Measurements from ENCODE around the gene MYO1H. TPM values are rescaled to one million over a fixed set of nuclear protein-coding genes. Genes with fewer than 3 reads are reported as not detected.
"Not testable (repeated sequence)": the region's sequence is repeated elsewhere in the genome, so short reads cannot be mapped to it uniquely, and the experiment has no call there.

The MYO1H gene
- total and polyA plus RNA-seq, 2 donors = not detected

DNA sequence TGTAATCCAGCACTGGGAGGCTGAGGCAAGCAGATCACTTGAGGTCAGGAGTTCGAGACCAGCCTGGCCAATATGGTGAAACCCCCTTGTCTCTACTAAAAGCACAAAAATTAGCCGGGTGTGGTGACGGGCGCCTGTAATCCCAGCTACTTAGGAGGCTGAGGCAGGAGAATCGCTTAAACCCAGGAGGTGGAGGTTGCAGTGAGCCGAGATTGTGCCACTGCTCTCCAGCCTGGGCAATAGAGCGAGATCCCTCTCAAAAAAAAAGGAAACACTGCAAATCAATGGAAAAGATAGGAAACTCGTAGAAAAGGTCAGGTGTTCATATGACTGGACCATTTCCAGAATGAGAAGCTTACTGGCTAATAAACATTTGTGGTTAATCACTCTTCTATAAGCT lies 26.4 kb upstream of the MYO1H start:
- H3K36me3 ChIP-seq (ENCODE audit: insufficient read depth); H3K27ac ChIP-seq (ENCODE audit: low read depth); H3K4me1 ChIP-seq (ENCODE audit: insufficient read depth); H3K4me3 ChIP-seq (ENCODE audit: low read depth, low read length); DNase-seq (ENCODE audit: extremely low spot score): not testable (repeated sequence)
- WGBS = 88% methylated on average over 8 of the region's 8 CpGs

- H3K36me3 ChIP-seq (ENCODE audit: insufficient read depth) = no peaks in the 10 kb centered on the region
- no peak overlapping the region for H3K4me3 ChIP-seq (ENCODE audit: low read depth, low read length)
- H3K4me1 ChIP-seq (ENCODE audit: insufficient read depth) = no peaks in the 10 kb centered on the region
- H3K27ac ChIP-seq (ENCODE audit: low read depth) = no peak overlapping the region
- 82% methylated on average over 3 of the region's 3 CpGs for WGBS
- no peak for DNase-seq (ENCODE audit: extremely low spot score)
These were observed 18.7 kb upstream of the MYO1H start for GRCh38 chr12:109329003-109329402.

DNA sequence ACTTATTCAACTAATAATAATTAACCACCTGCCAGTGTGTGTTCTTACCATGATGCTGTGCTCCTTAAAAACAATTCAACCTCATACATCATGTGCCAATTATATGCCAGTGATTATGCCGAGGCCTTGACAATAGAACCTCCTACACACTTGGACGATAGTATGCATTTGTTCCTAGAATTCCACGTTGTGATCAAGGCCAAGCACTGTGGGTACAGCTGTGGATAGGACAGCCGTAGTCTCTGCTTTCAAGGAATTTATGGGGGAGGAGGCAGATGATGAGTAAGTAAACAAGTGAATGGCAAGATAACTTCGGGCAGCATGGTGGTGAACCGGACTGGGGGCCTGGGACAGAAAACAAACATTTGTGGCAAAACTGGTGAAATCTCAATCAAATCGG lies 18.0 kb upstream of the MYO1H start:
- no peaks in the 10 kb centered on the region for H3K4me1 ChIP-seq (ENCODE audit: insufficient read depth)
- no peak for DNase-seq (ENCODE audit: extremely low spot score)
- 73% methylated on average over 7 of the region's 7 CpGs for WGBS

GRCh38 chr12:109330282-109331230 lies 17.1 kb upstream of the MYO1H start:
- no peak overlapping the region for H3K4me3 ChIP-seq (ENCODE audit: low read depth, low read length)
- H3K36me3 ChIP-seq (ENCODE audit: insufficient read depth) = no peaks in the 10 kb centered on the region
- 90% methylated on average over 16 of the region's 16 CpGs for WGBS
- no peaks in the 10 kb centered on the region for H3K4me1 ChIP-seq (ENCODE audit: insufficient read depth)
- no peak overlapping the region for H3K27ac ChIP-seq (ENCODE audit: low read depth)
- no peak for DNase-seq (ENCODE audit: extremely low spot score)

More for the DNA sequence above, 18.0 kb upstream of the MYO1H start:
- no peaks in the 10 kb centered on the region for H3K36me3 ChIP-seq (ENCODE audit: insufficient read depth)
- H3K4me3 ChIP-seq (ENCODE audit: low read depth, low read length) = no peak overlapping the region
- no peak overlapping the region for H3K27ac ChIP-seq (ENCODE audit: low read depth)

GRCh38 chr12:109331301-109331952 lies 16.3 kb upstream of the MYO1H start:
- H3K27ac ChIP-seq (ENCODE audit: low read depth) = no peak overlapping the region
- no peak overlapping the region for H3K4me3 ChIP-seq (ENCODE audit: low read depth, low read length)
- 25% methylated on average over 7 of the region's 7 CpGs for WGBS
- peak; percentile 43 for DNase-seq (ENCODE audit: extremely low spot score)
- H3K4me1 ChIP-seq (ENCODE audit: insufficient read depth) = no peaks in the 10 kb centered on the region
- H3K36me3 ChIP-seq (ENCODE audit: insufficient read depth) = no peaks in the 10 kb centered on the region

- Histone ChIP-seq H3K4me1 (ENCODE audit: insufficient read depth) (no peaks in the 10 kb centered on the region), H3K27ac (ENCODE audit: low read depth) (no peak overlapping the region), H3K4me3 (ENCODE audit: low read depth, low read length) (no peak overlapping the region), H3K36me3 (ENCODE audit: insufficient read depth) (no peaks in the 10 kb centered on the region)
- no peak for DNase-seq (ENCODE audit: extremely low spot score)
- WGBS = 97% methylated on average over 2 of the region's 2 CpGs
These were observed 12.8 kb upstream of the MYO1H start for GRCh38 chr12:109334887-109335286.

GRCh38 chr12:109336593-109336992 lies 11.1 kb upstream of the MYO1H start:
- Histone ChIP-seq H3K36me3 (ENCODE audit: insufficient read depth) (no peaks in the 10 kb centered on the region), H3K27ac (ENCODE audit: low read depth) (no peak overlapping the region), H3K4me1 (ENCODE audit: insufficient read depth) (no peaks in the 10 kb centered on the region), H3K4me3 (ENCODE audit: low read depth, low read length) (no peak overlapping the region)
- WGBS = 88% methylated on average over 1 of the region's 1 CpG
- no peak for DNase-seq (ENCODE audit: extremely low spot score)

DNA sequence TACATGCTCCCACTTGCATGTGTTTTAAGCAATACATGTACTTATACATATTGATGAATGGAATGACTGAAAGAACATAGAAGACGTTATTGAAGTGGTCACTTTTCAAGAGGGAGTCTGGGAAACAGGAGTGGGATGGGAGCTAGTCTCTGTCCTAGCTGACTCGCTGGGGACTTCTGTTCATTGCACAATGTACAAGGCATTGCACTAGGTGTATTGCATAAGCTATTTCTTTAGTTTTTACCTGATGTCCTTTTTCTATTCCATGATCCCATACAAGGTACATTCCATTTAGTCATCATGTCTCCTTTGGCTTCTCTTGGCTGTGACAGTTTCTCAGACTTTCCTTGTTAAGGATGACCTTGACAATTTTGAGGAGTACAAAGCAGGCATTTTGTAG lies 4.0 kb upstream of the MYO1H start:
- no peak for DNase-seq (ENCODE audit: extremely low spot score)
- Histone ChIP-seq H3K36me3 (ENCODE audit: insufficient read depth) (no peaks in the 10 kb centered on the region), H3K4me3 (ENCODE audit: low read depth, low read length) (no peak overlapping the region), H3K27ac (ENCODE audit: low read depth) (no peak overlapping the region), H3K4me1 (ENCODE audit: insufficient read depth) (no peaks in the 10 kb centered on the region)
- 39% methylated on average over 2 of the region's 2 CpGs for WGBS

DNA sequence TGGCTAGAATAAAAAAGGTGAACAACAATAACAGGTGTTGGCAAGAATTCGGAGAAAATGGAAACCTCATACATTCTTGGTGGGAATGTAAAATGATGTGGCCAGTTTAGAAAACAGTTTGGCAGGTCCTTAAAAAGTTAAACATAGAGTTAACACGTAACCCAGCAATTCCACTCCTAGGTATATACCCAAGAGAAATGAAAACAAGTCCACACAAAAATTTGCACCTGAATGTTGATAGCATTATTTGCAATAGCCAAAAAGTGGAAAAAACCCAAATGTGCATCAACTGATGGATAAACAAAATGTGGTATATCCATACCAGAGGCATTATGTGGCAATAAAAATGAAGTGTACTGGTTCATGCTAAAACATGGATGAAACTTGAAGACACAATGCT lies 2.3 kb upstream of the MYO1H start:
- H3K4me3 ChIP-seq (ENCODE audit: low read depth, low read length) = no peak overlapping the region
- no peaks in the 10 kb centered on the region for H3K36me3 ChIP-seq (ENCODE audit: insufficient read depth)
- H3K4me1 ChIP-seq (ENCODE audit: insufficient read depth) = no peaks in the 10 kb centered on the region
- no peak for DNase-seq (ENCODE audit: extremely low spot score)
- H3K27ac ChIP-seq (ENCODE audit: low read depth) = no peak overlapping the region
- WGBS = 90% methylated on average over 2 of the region's 2 CpGs

DNA sequence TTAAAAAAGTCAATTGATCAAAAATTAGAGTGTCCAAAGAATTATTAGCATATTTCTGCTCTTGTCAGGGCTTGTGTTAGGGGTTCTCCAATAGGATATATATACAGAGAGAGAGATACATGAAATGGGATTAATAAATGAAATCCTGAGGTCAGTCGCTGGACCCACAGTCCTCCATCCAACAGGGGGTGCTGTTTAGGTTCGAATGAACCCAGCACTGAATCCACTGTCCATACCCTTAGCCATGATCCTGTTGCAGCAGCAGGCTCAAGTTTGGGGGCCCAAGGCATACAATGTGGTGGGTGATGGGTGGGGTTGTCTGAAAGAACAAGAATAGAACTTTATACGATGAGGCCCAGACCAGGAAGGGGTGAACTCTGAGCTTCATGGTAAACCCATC lies 780 bp upstream of the MYO1H start:
- no peak for DNase-seq (ENCODE audit: extremely low spot score)
- WGBS = 91% methylated on average over 3 of the region's 3 CpGs

DNA sequence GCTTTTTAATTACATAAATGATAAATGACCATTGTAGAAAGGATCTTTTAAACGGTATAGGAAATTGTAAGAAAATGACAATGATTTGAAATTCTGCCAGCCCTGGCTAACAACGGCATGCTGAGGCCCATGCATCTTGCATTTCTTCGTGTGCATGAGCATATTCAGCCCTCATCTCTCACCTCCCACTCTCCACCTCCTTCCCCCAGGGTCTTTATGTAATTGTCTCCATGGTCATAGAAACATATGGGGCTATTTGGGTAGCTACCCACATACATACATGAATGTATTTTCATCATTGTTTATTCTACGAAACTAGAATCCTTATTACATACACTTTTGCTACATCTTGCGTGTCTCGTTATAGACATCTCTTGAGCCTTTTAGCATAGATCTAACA lies 4.5 kb downstream of the MYO1H start:
- 43% methylated on average over 6 of the region's 6 CpGs for WGBS
- no peaks in the 10 kb centered on the region for H3K36me3 ChIP-seq (ENCODE audit: insufficient read depth)
- no peak for DNase-seq (ENCODE audit: extremely low spot score)
- H3K27ac ChIP-seq (ENCODE audit: low read depth) = no peak overlapping the region
- no peak overlapping the region for H3K4me3 ChIP-seq (ENCODE audit: low read depth, low read length)
- no peaks in the 10 kb centered on the region for H3K4me1 ChIP-seq (ENCODE audit: insufficient read depth)

More for the DNA sequence above, 780 bp upstream of the MYO1H start:
- no peaks in the 10 kb centered on the region for H3K36me3 ChIP-seq (ENCODE audit: insufficient read depth)
- H3K4me3 ChIP-seq (ENCODE audit: low read depth, low read length) = no peak overlapping the region
- H3K4me1 ChIP-seq (ENCODE audit: insufficient read depth) = no peaks in the 10 kb centered on the region
- H3K27ac ChIP-seq (ENCODE audit: low read depth) = no peak overlapping the region

GRCh38 chr12:109356577-109356976 lies 8.9 kb downstream of the MYO1H start:
- 33% methylated on average over 3 of the region's 3 CpGs for WGBS
- Histone ChIP-seq H3K36me3 (ENCODE audit: insufficient read depth) (no peaks in the 10 kb centered on the region), H3K27ac (ENCODE audit: low read depth) (no peak overlapping the region), H3K4me3 (ENCODE audit: low read depth, low read length) (no peak overlapping the region), H3K4me1 (ENCODE audit: insufficient read depth) (no peaks in the 10 kb centered on the region)
- DNase-seq (ENCODE audit: extremely low spot score) = no peak

DNA sequence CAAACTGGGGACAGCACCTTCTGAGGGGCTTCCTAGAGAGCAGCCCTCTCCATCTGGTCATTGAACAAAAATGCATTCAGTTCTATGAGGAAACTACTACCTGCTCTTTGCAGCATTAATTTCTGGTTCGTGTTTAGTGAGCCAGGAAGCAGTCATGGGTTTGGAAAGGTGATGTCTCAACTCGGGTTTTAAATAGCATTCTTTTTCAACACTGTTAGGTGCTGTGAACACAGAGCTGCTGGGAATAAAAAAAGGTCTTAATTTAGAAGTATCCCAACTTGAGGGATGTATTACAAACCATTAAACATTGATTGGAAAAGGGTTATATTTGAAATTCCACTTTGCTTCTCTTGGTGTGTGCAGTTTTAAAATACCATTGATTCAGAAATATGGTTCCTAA lies 9.3 kb downstream of the MYO1H start:
- DNase-seq (ENCODE audit: extremely low spot score) = no peak
- H3K4me1 ChIP-seq (ENCODE audit: insufficient read depth) = no peaks in the 10 kb centered on the region
- WGBS = 18% methylated on average over 2 of the region's 2 CpGs
- no peak overlapping the region for H3K4me3 ChIP-seq (ENCODE audit: low read depth, low read length)
- H3K27ac ChIP-seq (ENCODE audit: low read depth) = no peak overlapping the region
- no peaks in the 10 kb centered on the region for H3K36me3 ChIP-seq (ENCODE audit: insufficient read depth)
